ENCODE measurements around the gene LAMB3. TPM values are rescaled to one million over a fixed set of nuclear protein-coding genes. Genes with fewer than 3 reads are reported as not detected.

The LAMB3 gene
- total RNA-seq, 4 donors from 2014 or later: 0.17 to 1.0 (median 0.52) TPM

DNA sequence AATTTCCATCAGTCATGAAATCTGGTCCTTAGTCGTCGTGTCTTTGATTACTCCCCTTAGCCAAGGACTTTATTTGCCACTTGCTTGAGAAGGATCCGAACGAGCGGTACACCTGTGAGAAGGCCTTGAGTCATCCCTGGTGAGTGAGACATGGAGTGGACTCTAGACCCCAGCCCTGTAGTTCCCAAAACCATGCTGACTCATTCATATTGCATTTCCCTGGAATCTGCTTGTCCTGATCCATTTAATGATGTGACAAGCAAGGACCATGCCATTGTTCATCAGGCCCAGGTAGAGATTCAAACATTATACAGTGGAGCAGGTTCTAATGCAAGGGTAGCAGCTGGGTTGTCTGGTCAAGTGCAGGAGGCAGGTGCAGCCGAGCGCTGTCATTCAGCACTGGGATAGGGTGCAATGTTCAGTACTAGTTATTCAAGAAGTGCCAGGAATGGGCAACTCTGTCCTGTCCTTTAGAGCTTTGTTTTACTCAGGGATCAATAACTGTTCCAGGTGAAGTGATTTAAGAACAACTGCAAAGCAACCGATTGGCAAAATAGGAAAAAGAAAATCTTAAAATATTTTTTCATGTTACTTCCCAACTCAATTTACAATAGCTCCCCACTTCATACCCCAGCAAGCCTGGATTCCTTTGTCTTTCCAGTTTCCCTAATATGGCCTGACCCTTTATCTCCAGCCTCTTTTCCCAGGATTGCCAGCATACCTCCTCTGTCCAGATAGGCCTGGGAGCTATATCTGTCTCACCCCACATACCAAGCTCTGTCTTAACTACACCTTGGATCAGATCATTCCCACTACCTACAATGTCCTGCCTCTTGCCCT lies 42.2 kb downstream of the LAMB3 start:
- Histone ChIP-seq H3K27ac (replicated peaks in 1 of 4) (no peak overlapping the region), H3K27me3 (no peaks in the 10 kb centered on the region), H3K9me3 (no peaks in the 10 kb centered on the region), H3K4me3 (no peak overlapping the region), H3K36me3 (no peaks in the 10 kb centered on the region), H3K4me1 (no peaks in the 10 kb centered on the region)
- intact Hi-C loops (cut with DNase I): no loop called here
- no peak for DNase-seq (ENCODE audit: extremely low spot score)
- WGBS: 98% methylated on average over 8 of the region's 8 CpGs
- TF ChIP-seq, protein P1, sequence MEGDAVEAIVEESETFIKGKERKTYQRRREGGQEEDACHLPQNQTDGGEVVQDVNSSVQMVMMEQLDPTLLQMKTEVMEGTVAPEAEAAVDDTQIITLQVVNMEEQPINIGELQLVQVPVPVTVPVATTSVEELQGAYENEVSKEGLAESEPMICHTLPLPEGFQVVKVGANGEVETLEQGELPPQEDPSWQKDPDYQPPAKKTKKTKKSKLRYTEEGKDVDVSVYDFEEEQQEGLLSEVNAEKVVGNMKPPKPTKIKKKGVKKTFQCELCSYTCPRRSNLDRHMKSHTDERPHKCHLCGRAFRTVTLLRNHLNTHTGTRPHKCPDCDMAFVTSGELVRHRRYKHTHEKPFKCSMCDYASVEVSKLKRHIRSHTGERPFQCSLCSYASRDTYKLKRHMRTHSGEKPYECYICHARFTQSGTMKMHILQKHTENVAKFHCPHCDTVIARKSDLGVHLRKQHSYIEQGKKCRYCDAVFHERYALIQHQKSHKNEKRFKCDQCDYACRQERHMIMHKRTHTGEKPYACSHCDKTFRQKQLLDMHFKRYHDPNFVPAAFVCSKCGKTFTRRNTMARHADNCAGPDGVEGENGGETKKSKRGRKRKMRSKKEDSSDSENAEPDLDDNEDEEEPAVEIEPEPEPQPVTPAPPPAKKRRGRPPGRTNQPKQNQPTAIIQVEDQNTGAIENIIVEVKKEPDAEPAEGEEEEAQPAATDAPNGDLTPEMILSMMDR (IDR thresholded peaks at IDR 0.05): no peak
- TF ChIP-seq POLR2A (IDR thresholded peaks at IDR 0.05; ENCODE audit: low read depth): no peak
- TF ChIP-seq POLR2AphosphoS5 (IDR thresholded peaks at IDR 0.05): no peak
- TF ChIP-seq EP300 (IDR thresholded peaks at IDR 0.05): no peak

DNA sequence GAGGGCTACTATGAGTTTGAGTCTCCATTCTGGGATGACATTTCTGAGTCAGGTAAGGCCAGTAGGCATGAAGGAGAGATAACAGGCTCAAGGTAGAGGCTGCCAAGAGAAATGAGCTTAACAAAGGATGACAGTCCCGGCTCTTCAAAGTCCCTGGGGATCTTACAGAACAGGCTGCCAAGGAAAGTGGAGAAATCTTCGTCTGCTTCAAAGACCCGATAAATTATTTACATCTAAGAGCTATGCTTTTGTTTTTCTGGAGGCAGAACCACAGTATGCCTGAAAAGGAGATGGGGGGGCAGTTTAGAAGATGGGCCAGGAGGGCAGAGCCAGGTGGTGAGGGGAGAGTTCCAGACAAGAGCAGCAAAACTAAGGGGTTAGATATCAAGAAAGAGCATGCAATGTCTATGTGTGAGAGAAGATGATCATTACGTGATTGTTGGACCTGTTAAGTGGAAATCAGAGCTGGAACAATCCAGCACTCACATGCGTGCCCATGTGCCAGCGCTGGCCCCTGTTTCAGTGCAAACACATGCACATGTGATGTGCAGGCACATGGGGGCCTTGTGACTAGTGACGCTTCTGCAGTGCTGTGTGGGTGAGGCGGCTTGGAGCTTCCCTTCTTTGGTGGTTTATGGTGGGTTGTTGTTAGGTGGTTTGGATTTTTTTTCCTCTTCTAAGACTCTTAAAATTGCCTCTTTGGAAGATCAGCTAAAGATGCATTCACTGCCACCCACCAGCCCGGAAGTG lies 43.0 kb downstream of the LAMB3 start:
- WGBS: 87% methylated on average over 9 of the region's 9 CpGs
- intact Hi-C loops (cut with DNase I): no loop called here
- no peak for DNase-seq (ENCODE audit: extremely low spot score)

DNA sequence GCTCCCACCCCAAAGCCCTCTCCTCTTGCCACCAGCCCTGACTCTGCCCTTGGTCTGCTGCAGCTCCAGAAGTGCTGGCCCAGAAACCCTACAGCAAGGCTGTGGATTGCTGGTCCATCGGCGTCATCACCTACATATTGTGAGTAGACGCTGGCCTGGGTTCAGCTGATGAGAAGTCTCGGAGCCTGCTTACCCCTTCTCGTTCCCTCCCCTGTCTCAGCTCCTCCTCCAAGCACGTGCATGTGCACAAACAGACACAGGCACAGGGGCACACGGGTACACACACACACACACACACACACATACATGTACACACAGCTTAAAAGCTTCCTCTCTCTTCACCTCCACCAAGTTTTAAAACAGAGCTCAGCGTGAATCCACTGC lies 44.4 kb downstream of the LAMB3 start:
- H3K27ac ChIP-seq (replicated peaks in 1 of 4): no peak overlapping the region
- H3K36me3 ChIP-seq: no peaks in the 10 kb centered on the region
- no peak for DNase-seq (ENCODE audit: extremely low spot score)
- H3K9me3 ChIP-seq: no peaks in the 10 kb centered on the region
- no peaks in the 10 kb centered on the region for H3K27me3 ChIP-seq
- TF ChIP-seq, protein P1 (IDR thresholded peaks at IDR 0.05): no peak
- TF ChIP-seq POLR2AphosphoS5 (IDR thresholded peaks at IDR 0.05) (no peak), POLR2A (IDR thresholded peaks at IDR 0.05; ENCODE audit: low read depth) (no peak), EP300 (IDR thresholded peaks at IDR 0.05) (no peak)
- no peak overlapping the region for H3K4me3 ChIP-seq
- H3K4me1 ChIP-seq: no peaks in the 10 kb centered on the region
- intact Hi-C loops (cut with DNase I): no loop called here
- 83% methylated on average over 8 of the region's 8 CpGs for WGBS

More for the DNA sequence above, 43.0 kb downstream of the LAMB3 start:
- TF ChIP-seq POLR2AphosphoS5 (IDR thresholded peaks at IDR 0.05): no peak
- TF ChIP-seq, protein P1 (IDR thresholded peaks at IDR 0.05): no peak
- no peak for TF ChIP-seq POLR2A (IDR thresholded peaks at IDR 0.05; ENCODE audit: low read depth)
- no peak for TF ChIP-seq EP300 (IDR thresholded peaks at IDR 0.05)
- H3K27me3 ChIP-seq: no peaks in the 10 kb centered on the region
- no peaks in the 10 kb centered on the region for H3K4me1 ChIP-seq
- no peaks in the 10 kb centered on the region for H3K9me3 ChIP-seq
- H3K4me3 ChIP-seq: no peak overlapping the region
- no peaks in the 10 kb centered on the region for H3K36me3 ChIP-seq
- no peak overlapping the region for H3K27ac ChIP-seq (replicated peaks in 1 of 4)

DNA sequence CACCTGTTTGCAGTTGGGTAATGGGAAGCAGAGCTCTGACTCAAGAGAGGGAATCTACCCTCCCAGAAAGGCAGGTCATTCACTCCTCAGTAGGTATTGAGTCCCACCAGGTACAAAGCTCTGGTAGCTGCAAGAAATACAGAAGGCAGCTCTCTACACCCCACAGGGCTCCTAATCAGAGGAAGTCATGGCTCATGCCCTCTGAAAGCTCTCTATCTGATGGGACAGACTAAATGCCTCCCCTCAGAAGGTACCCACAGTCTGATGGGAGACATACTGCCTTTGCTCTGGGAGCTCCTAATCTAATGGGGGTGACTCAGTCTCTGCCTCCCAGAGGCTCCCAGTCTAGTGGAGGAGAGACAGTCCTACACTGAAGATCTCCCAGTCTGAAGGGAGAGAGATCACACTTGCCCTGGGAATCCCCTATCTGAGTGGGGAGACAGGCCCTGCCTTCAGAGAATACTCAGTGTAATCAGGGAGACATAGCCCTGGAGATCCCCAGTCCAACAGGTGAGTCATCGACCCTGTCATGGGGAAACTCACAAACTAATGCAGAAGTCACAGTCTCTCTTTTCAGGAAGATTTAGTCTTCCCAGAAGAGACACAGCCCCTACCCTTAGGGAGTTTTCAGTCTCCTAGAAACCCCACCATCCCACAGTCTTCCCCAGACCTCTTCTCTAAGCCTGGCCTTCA lies 45.0 kb downstream of the LAMB3 start:
- intact Hi-C loops (cut with DNase I): no loop called here
- DNase-seq (ENCODE audit: extremely low spot score): no peak

More for the DNA sequence above, 45.0 kb downstream of the LAMB3 start:
- Histone ChIP-seq H3K27ac (replicated peaks in 1 of 4) (no peak overlapping the region), H3K27me3 (no peaks in the 10 kb centered on the region), H3K4me3 (no peak overlapping the region), H3K4me1 (no peaks in the 10 kb centered on the region), H3K36me3 (no peaks in the 10 kb centered on the region), H3K9me3 (no peaks in the 10 kb centered on the region)
- TF ChIP-seq, protein P1 (IDR thresholded peaks at IDR 0.05): no peak
- no peak for TF ChIP-seq POLR2A (IDR thresholded peaks at IDR 0.05; ENCODE audit: low read depth)
- no peak for TF ChIP-seq POLR2AphosphoS5 (IDR thresholded peaks at IDR 0.05)
- TF ChIP-seq EP300 (IDR thresholded peaks at IDR 0.05): no peak
- WGBS: 71% methylated on average over 1 of the region's 1 CpG
